Ascending aorta (tissue), 2 donors: ENCODE measurements around the gene HUWE1. TPM values are rescaled to one million over a fixed set of nuclear protein-coding genes. Genes with fewer than 3 reads are reported as not detected.

ENCODE experiments used
- DNase-seq, 2 donors: peaks; one replicate each; pipeline ENCODE4 v3.0.0-alpha.2; 2019; ENCODE audit warnings: low spot score in 2 of 2
- H3K27ac ChIP-seq, 2 donors: fragments of 200-600 bp; sonication (generic); one replicate each; pipeline ENCODE4 v1.5.1; 2016 to 2017; ENCODE audit warnings: mild to moderate bottlenecking in 1 of 2
- H3K27me3 ChIP-seq: fragments of 200-600 bp; sonication (generic); one replicate; pipeline ENCODE4 v1.5.1; 2017
- H3K36me3 ChIP-seq, 2 donors: fragments of 200-600 bp; sonication (generic); one replicate each; pipeline ENCODE4 v1.5.1; 2016
- H3K4me1 ChIP-seq, 2 donors: fragments of 200-600 bp; sonication (generic); one replicate each; pipeline ENCODE4 v1.5.1; 2016 to 2017; ENCODE audit warnings: mild to moderate bottlenecking in 1 of 2
- H3K4me3 ChIP-seq, 2 donors: fragments of 200-600 bp; sonication (generic); one replicate each; pipeline ENCODE4 v1.5.1; 2016 to 2017; ENCODE audit warnings: mild to moderate bottlenecking in 1 of 2
- H3K9me3 ChIP-seq, 2 donors: fragments of 200-600 bp; sonication (generic); one replicate each; pipeline ENCODE4 v1.5.1; 2016
- CTCF ChIP-seq, 3 experiments: fragments of 200-600 bp in 2 of 3; fragments of 450-650 bp in 1 of 3; sonication (generic) in 2 of 3; IDR thresholded peaks; one replicate each; pipeline ENCODE4 v1.5.1; 2016 to 2019; ENCODE audit warnings: antibody characterized with exemption in 3 of 3, mild to moderate bottlenecking in 1 of 3, moderate library complexity in 1 of 3
- intact Hi-C: fragments of 100-400 bp; cut with DNase I; formaldehyde crosslinking; loops from one replicate; pipeline ENCODE4 v1.15.1; 2023
- total RNA-seq: library from RNA; depleted of rRNA; stranded (reverse); fragments of >200 nt; gene quantifications from one replicate; pipeline ENCODE4 v1.1.0, GENCODE V29; 2016

HUWE1 gene
- total RNA-seq, 1 donor from 2014 or later: 135 TPM

- no peaks in the 10 kb centered on the region for H3K4me1 ChIP-seq
- no peak for DNase-seq
- no peaks in the 10 kb centered on the region for H3K9me3 ChIP-seq
- no peak overlapping the region for H3K27ac ChIP-seq
- peaks cover 0 to 15% of the 10 kb centered on the region in 2 donors for H3K36me3 ChIP-seq
- no peak overlapping the region for H3K4me3 ChIP-seq
- intact Hi-C loops: no loop called here
- no peak for TF ChIP-seq CTCF (IDR thresholded peaks at IDR 0.05)
- no peaks in the 10 kb centered on the region for H3K27me3 ChIP-seq
These were observed 49.0 kb downstream of the HUWE1 start for GRCh38 chrX:53637479-53637878.

- Histone ChIP-seq H3K36me3 (peaks cover 31 to 35% of the 10 kb centered on the region in 2 donors), H3K9me3 (no peaks in the 10 kb centered on the region), H3K27ac (no peak overlapping the region), H3K27me3 (no peaks in the 10 kb centered on the region), H3K4me3 (no peak overlapping the region), H3K4me1 (no peaks in the 10 kb centered on the region)
- no peak for TF ChIP-seq CTCF (IDR thresholded peaks at IDR 0.05)
- intact Hi-C loops: no loop called here
- DNase-seq: no peak
These were observed 55.4 kb downstream of the HUWE1 start for GRCh38 chrX:53631156-53631555.

- H3K27me3 ChIP-seq: no peaks in the 10 kb centered on the region
- DNase-seq: no peak
- H3K4me1 ChIP-seq: no peaks in the 10 kb centered on the region
- no peak overlapping the region for H3K4me3 ChIP-seq
- H3K9me3 ChIP-seq: no peaks in the 10 kb centered on the region
- no peak for TF ChIP-seq CTCF (IDR thresholded peaks at IDR 0.05)
- intact Hi-C loops: no loop called here
- peaks cover 31 to 36% of the 10 kb centered on the region in 2 donors for H3K36me3 ChIP-seq
- H3K27ac ChIP-seq: no peak overlapping the region
These were observed 56.3 kb downstream of the HUWE1 start for GRCh38 chrX:53630261-53630660.

GRCh38 chrX:53622431-53622830, 64.1 kb downstream of the HUWE1 start:
- Histone ChIP-seq H3K27me3 (no peaks in the 10 kb centered on the region), H3K36me3 (peaks cover 22 to 37% of the 10 kb centered on the region in 2 donors), H3K27ac (no peak overlapping the region), H3K4me3 (no peak overlapping the region), H3K4me1 (no peaks in the 10 kb centered on the region), H3K9me3 (no peaks in the 10 kb centered on the region)
- no peak for TF ChIP-seq CTCF (IDR thresholded peaks at IDR 0.05)
- DNase-seq: no peak
- intact Hi-C loops: no loop called here

GRCh38 chrX:53621418-53621986, 65.0 kb downstream of the HUWE1 start:
- no peak overlapping the region for H3K27ac ChIP-seq
- H3K27me3 ChIP-seq: no peaks in the 10 kb centered on the region
- no peaks in the 10 kb centered on the region for H3K4me1 ChIP-seq
- no peak for TF ChIP-seq CTCF (IDR thresholded peaks at IDR 0.05)
- H3K4me3 ChIP-seq: no peak overlapping the region
- H3K9me3 ChIP-seq: no peaks in the 10 kb centered on the region
- intact Hi-C loops: no loop called here
- no peak for DNase-seq
- H3K36me3 ChIP-seq: peaks cover 27 to 39% of the 10 kb centered on the region in 2 donors

- Histone ChIP-seq H3K4me3 (no peak overlapping the region), H3K9me3 (no peaks in the 10 kb centered on the region), H3K4me1 (no peaks in the 10 kb centered on the region), H3K27me3 (no peaks in the 10 kb centered on the region), H3K36me3 (peaks cover 38 to 57% of the 10 kb centered on the region in 2 donors), H3K27ac (no peak overlapping the region)
- no peak for DNase-seq
- intact Hi-C loops: no loop called here
- TF ChIP-seq CTCF (IDR thresholded peaks at IDR 0.05): no peak
These were observed 69.6 kb downstream of the HUWE1 start for GRCh38 chrX:53616946-53617345.
